Dermis microvascular lymphatic vessel endothelial cell (primary cell): Measurements from ENCODE around the gene USP44. TPM values are rescaled to one million over a fixed set of nuclear protein-coding genes. Genes with fewer than 3 reads are reported as not detected.

Experiments
- total RNA-seq: library from RNA; depleted of rRNA; stranded (reverse); fragments of >200 nt; gene quantifications from 2 replicates; pipeline ENCODE4 v1.2.1, GENCODE V29; 2014

Gene USP44
- total RNA-seq, 1 donor from 2014 or later = 3.1 TPM

Other genes starting within 250 kb of the USP44 start
- 43.7 and 50.5 TPM in 2 replicates for gene METAP2, start 77.3 kb downstream of the USP44 start, total RNA-seq
- 204 and 516 TPM in 2 replicates for gene NTN4, start 239.3 kb upstream of the USP44 start, total RNA-seq